ENCODE data around the gene JAKMIP1.

GRCh38 chr4:5988086-5988845 is 212.1 kb downstream of the JAKMIP1 start:
- TF ChIP-seq CTCF (conservative IDR thresholded peaks at IDR 0.05) (no peak), EZH2 (IDR thresholded peaks at IDR 0.05; ENCODE audit: low read depth) (no peak)

Measured in PC-9 (cell line).